GM23338 (cell line): ENCODE results near the gene CTNNA1. TPM values are rescaled to one million over a fixed set of nuclear protein-coding genes. Genes with fewer than 3 reads are reported as not detected.

Experiments used
- ATAC-seq: fragments of 200-7000 bp; cut with Tn5 transposase; 3 replicates; pipeline ENCODE4 v1.9.1; 2020
- DNase-seq: peaks from one replicate; pipeline ENCODE4 v3.0.0-alpha.2; 2015; ENCODE audit warnings: low spot score
- H2AFZ ChIP-seq: fragments of 200-600 bp; sonication (generic); 2 replicates; pipeline ENCODE4 v1.8.0; 2016; ENCODE audit warnings: antibody characterized with exemption, mild to moderate bottlenecking, moderate library complexity
- H3F3A ChIP-seq: fragments of 200-600 bp; sonication (generic); replicated peaks from 2 replicates; pipeline ENCODE4 v1.8.0; 2017; ENCODE audit warnings: antibody characterized with exemption, mixed run types, low read depth
- H3K27ac ChIP-seq: fragments of 200-600 bp; sonication (generic); 2 replicates; pipeline ENCODE4 v1.6.1; 2016; ENCODE audit warnings: low read depth
- H3K27me3 ChIP-seq: fragments of 200-600 bp; sonication (generic); 2 replicates; pipeline ENCODE4 v1.8.0; 2016; ENCODE audit warnings: mild to moderate bottlenecking, mixed run types, moderate library complexity; ENCODE audit not compliant: insufficient read depth
- H3K36me3 ChIP-seq: fragments of 200-600 bp; sonication (generic); 2 replicates; pipeline ENCODE4 v1.8.0; 2016; ENCODE audit warnings: mild to moderate bottlenecking; ENCODE audit not compliant: insufficient read depth
- H3K4me1 ChIP-seq: fragments of 200-600 bp; sonication (generic); 2 replicates; pipeline ENCODE4 v1.8.0; 2016; ENCODE audit warnings: mild to moderate bottlenecking, moderate library complexity; ENCODE audit not compliant: insufficient read depth
- H3K4me2 ChIP-seq: fragments of 200-600 bp; sonication (generic); 2 replicates; pipeline ENCODE4 v1.7.1; 2017; ENCODE audit warnings: mixed run types
- H3K4me3 ChIP-seq: fragments of 200-600 bp; sonication (generic); 2 replicates; pipeline ENCODE4 v1.6.1; 2016; ENCODE audit warnings: mixed run types
- H3K79me2 ChIP-seq: fragments of 200-600 bp; sonication (generic); replicated peaks from 2 replicates; pipeline ENCODE4 v1.8.0; 2017; ENCODE audit warnings: mild to moderate bottlenecking; ENCODE audit not compliant: insufficient read depth
- H3K9me2 ChIP-seq: fragments of 200-600 bp; sonication (generic); 2 replicates; pipeline ENCODE4 v1.8.0; 2017; ENCODE audit not compliant: insufficient read depth
- H4K20me1 ChIP-seq: fragments of 200-600 bp; sonication (generic); replicated peaks from 2 replicates; pipeline ENCODE4 v1.8.0; 2017; ENCODE audit warnings: mild to moderate bottlenecking; ENCODE audit not compliant: insufficient read depth
- H3K27ac Mint-ChIP-seq: 2 replicates; pipeline ENCODE4 v1.8.0; 2020; ENCODE audit warnings: inconsistent platforms, mild to moderate bottlenecking, moderate library complexity, mixed read lengths
- H3K27me3 Mint-ChIP-seq: 3 replicates; pipeline ENCODE4 v1.8.0; 2022; ENCODE audit warnings: low read depth, mild to moderate bottlenecking, moderate library complexity, mixed read lengths, inconsistent platforms; ENCODE audit not compliant: insufficient read depth, poor library complexity
- H3K36me3 Mint-ChIP-seq: 3 replicates; pipeline ENCODE4 v1.8.0; 2021; ENCODE audit warnings: low read depth, mild to moderate bottlenecking, inconsistent platforms, moderate library complexity, mixed read lengths
- H3K4me1 Mint-ChIP-seq: 3 replicates; pipeline ENCODE4 v1.8.0; 2020; ENCODE audit warnings: mild to moderate bottlenecking, inconsistent platforms, mixed read lengths
- H3K4me3 Mint-ChIP-seq: 3 replicates; pipeline ENCODE4 v1.8.0; 2021; ENCODE audit warnings: moderate library complexity, mild to moderate bottlenecking, inconsistent platforms, mixed read lengths
- H3K9me3 Mint-ChIP-seq: 3 replicates; pipeline ENCODE4 v1.8.0; 2020; ENCODE audit warnings: moderate library complexity, mild to moderate bottlenecking, inconsistent platforms, mixed read lengths
- CREB1 ChIP-seq: fragments of 250-450 bp; sonication (Bioruptor Pico); IDR thresholded peaks from 2 replicates; pipeline ENCODE4 v1.5.0; 2020; ENCODE audit warnings: low read depth, mild to moderate bottlenecking, moderate library complexity
- EZH2 ChIP-seq: fragments of 200-600 bp; sonication (generic); IDR thresholded peaks from one replicate; pipeline ENCODE4 v1.8.0; 2017; ENCODE audit warnings: antibody characterized with exemption, mild to moderate bottlenecking, low read depth; ENCODE audit not compliant: unreplicated experiment
- EZH2phosphoT487 ChIP-seq: fragments of 200-600 bp; sonication (generic); IDR thresholded peaks from one replicate; pipeline ENCODE4 v1.8.1; 2018; ENCODE audit warnings: antibody characterized with exemption; ENCODE audit not compliant: unreplicated experiment
- JUNB ChIP-seq: IDR thresholded peaks from one replicate; pipeline ENCODE4 v1.6.1; 2016; ENCODE audit warnings: antibody characterized with exemption; ENCODE audit not compliant: unreplicated experiment
- NANOG ChIP-seq: IDR thresholded peaks from 2 replicates; pipeline ENCODE4 v1.6.1; 2016; ENCODE audit warnings: antibody characterized with exemption, borderline replicate concordance
- POLR2AphosphoS5 ChIP-seq: IDR thresholded peaks from 2 replicates; pipeline ENCODE4 v1.6.1; 2016; ENCODE audit warnings: antibody characterized with exemption, low read depth
- REST ChIP-seq: IDR thresholded peaks from one replicate; pipeline ENCODE4 v1.6.1; 2018; ENCODE audit warnings: antibody characterized with exemption; ENCODE audit not compliant: unreplicated experiment
- STAT1 ChIP-seq: IDR thresholded peaks from one replicate; pipeline ENCODE4 v1.6.1; 2016; ENCODE audit warnings: antibody characterized with exemption; ENCODE audit not compliant: unreplicated experiment
- ZNF114 ChIP-seq: fragments of 250-450 bp; sonication (Bioruptor Pico); IDR thresholded peaks from 2 replicates; pipeline ENCODE4 v1.5.0; 2020; ENCODE audit warnings: mild to moderate bottlenecking, moderate library complexity
- ZNF331 ChIP-seq: fragments of 250-450 bp; sonication (Bioruptor Pico); IDR thresholded peaks from 2 replicates; pipeline ENCODE4 v1.5.0; 2020; ENCODE audit warnings: low read depth, mild to moderate bottlenecking, moderate library complexity
- ZNF462 ChIP-seq: fragments of 250-450 bp; sonication (Bioruptor Pico); IDR thresholded peaks from 2 replicates; pipeline ENCODE4 v1.5.0; 2020; ENCODE audit warnings: mild to moderate bottlenecking, moderate library complexity
- polyA plus RNA-seq: library from polyadenylated mRNA; unstranded; fragments of >200 nt; fragmentation: Nextera tagmentation; extraction: Ambion mirVana; gene quantifications from 2 replicates; pipeline ENCODE4 v1.2.1, GENCODE V29; 2016
- total RNA-seq: library from RNA; depleted of rRNA; stranded (reverse); fragments of >200 nt; shearing (Covaris generic); gene quantifications from 2 replicates; pipeline ENCODE4 v1.2.3, GENCODE V29; 2014
- TF ChIP-seq, protein P1 (sequence below), 2 experiments: fragments of 200-600 bp in 1 of 2; sonication (generic) in 1 of 2; conservative IDR thresholded peaks; 2 replicates each; pipeline versions ENCODE4 v1.5.1 to v1.6.1; 2016 to 2017; ENCODE audit warnings: antibody characterized with exemption in 2 of 2, low read depth in 2 of 2, mild to moderate bottlenecking in 2 of 2, moderate library complexity in 1 of 2
- TF ChIP-seq, protein P2 (sequence below): IDR thresholded peaks from 2 replicates; pipeline ENCODE4 v1.6.1; 2016; ENCODE audit warnings: antibody characterized with exemption

Gene CTNNA1
- total and polyA plus RNA-seq, 2 experiments from 2014 or later = 111 to 348 TPM

DNA sequence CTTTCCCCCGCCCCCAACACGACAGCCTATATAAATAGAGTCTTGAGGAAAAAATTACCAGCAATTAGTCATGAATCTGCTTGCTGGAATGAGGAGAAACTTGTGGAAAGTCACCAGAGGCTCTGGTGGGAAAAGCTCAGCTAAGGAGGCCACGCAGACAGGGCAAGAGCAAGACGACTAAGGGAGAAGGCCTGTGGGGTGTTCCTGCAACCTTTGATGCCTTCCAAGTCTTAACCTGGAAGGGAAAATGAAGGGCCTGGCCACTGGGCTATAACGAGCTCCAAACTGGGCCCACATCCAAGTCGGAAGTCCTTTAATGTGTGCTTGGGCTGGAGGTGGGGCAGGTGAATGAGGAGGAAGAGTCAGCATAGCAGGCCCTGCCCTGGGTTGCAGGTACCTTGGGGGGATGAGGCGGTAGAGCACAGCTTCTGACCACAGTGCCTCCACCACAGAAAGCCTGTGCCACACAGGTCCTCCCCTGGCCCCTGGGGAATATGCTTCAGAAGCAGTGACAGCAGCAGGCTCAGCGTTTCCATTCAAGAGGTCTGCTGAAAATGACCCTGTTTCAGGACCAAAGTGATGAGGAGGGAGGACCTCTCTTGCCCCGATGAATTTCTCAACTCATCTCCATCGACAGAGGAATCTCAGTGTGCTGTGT lies 214.7 kb downstream of the CTNNA1 start:
- H3K4me2 ChIP-seq = no peak overlapping the region
- H3K27ac ChIP-seq = no peak overlapping the region
- H3K79me2 ChIP-seq = no peaks in the 10 kb centered on the region
- H3F3A ChIP-seq = no peaks in the 10 kb centered on the region
- peaks cover 14% of the 10 kb centered on the region for H3K4me1 ChIP-seq
- no peak overlapping the region for H3K4me3 Mint-ChIP-seq
- peaks cover 8% of the 10 kb centered on the region for H3K27me3 Mint-ChIP-seq
- H3K27me3 ChIP-seq = no peaks in the 10 kb centered on the region
- H3K9me2 ChIP-seq = 0 out of 2 replicates have a peak, but pooled peaks cover 3% of the 10 kb centered on the region
- no peaks in the 10 kb centered on the region for H4K20me1 ChIP-seq
- H2AFZ ChIP-seq = no peak overlapping the region
- H3K9me3 Mint-ChIP-seq = no peaks in the 10 kb centered on the region
- peaks cover 39% of the 10 kb centered on the region for H3K4me1 Mint-ChIP-seq
- ATAC-seq = no peak
- TF ChIP-seq REST (no peak), ZNF331 (CRISPR knock-in tag) (no peak), EZH2 (no peak), ZNF462 (CRISPR knock-in tag) (no peak), POLR2AphosphoS5 (no peak), EZH2phosphoT487 (no peak), JUNB (no peak), CREB1 (CRISPR knock-in tag) (no peak), ZNF114 (CRISPR knock-in tag) (no peak), NANOG (no peak), STAT1 (no peak)
- TF ChIP-seq, protein P1, sequence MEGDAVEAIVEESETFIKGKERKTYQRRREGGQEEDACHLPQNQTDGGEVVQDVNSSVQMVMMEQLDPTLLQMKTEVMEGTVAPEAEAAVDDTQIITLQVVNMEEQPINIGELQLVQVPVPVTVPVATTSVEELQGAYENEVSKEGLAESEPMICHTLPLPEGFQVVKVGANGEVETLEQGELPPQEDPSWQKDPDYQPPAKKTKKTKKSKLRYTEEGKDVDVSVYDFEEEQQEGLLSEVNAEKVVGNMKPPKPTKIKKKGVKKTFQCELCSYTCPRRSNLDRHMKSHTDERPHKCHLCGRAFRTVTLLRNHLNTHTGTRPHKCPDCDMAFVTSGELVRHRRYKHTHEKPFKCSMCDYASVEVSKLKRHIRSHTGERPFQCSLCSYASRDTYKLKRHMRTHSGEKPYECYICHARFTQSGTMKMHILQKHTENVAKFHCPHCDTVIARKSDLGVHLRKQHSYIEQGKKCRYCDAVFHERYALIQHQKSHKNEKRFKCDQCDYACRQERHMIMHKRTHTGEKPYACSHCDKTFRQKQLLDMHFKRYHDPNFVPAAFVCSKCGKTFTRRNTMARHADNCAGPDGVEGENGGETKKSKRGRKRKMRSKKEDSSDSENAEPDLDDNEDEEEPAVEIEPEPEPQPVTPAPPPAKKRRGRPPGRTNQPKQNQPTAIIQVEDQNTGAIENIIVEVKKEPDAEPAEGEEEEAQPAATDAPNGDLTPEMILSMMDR (conservative IDR thresholded peaks at IDR 0.05; ENCODE audit: low read depth in 2 of 2) = no peak
- TF ChIP-seq, protein P2, sequence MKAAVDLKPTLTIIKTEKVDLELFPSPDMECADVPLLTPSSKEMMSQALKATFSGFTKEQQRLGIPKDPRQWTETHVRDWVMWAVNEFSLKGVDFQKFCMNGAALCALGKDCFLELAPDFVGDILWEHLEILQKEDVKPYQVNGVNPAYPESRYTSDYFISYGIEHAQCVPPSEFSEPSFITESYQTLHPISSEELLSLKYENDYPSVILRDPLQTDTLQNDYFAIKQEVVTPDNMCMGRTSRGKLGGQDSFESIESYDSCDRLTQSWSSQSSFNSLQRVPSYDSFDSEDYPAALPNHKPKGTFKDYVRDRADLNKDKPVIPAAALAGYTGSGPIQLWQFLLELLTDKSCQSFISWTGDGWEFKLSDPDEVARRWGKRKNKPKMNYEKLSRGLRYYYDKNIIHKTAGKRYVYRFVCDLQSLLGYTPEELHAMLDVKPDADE = no peak
- DNase-seq = no peak
- no peak overlapping the region for H3K4me3 ChIP-seq
- no peaks in the 10 kb centered on the region for H3K36me3 Mint-ChIP-seq
- no peaks in the 10 kb centered on the region for H3K36me3 ChIP-seq
- no peak overlapping the region for H3K27ac Mint-ChIP-seq
